ENCODE data around the gene MICB. TPM values are rescaled to one million over a fixed set of nuclear protein-coding genes. Genes with fewer than 3 reads are reported as not detected.

MICB gene
- total and polyA plus RNA-seq, 12 donors: 0.66 to 4.3 (median 1.4) TPM

GRCh38 chr6:31557443-31558317 is 59.7 kb downstream of the MICB start:
- H3K27ac ChIP-seq: peak overlapping the region in 9 of 10 donors; percentile 73 to 91 (median 82)
- no peaks in the 10 kb centered on the region for H3K9me3 ChIP-seq
- 56 to 58% methylated on average over 24 of the region's 24 CpGs for WGBS, 2 donors
- intact Hi-C loops (cut with DNase I): no loop called here
- ATAC-seq: peak in 1 of 8 donors; percentile 13
- H3K27me3 ChIP-seq: no peaks in the 10 kb centered on the region
- DNase-seq: no peak
- TF ChIP-seq, protein P1, sequence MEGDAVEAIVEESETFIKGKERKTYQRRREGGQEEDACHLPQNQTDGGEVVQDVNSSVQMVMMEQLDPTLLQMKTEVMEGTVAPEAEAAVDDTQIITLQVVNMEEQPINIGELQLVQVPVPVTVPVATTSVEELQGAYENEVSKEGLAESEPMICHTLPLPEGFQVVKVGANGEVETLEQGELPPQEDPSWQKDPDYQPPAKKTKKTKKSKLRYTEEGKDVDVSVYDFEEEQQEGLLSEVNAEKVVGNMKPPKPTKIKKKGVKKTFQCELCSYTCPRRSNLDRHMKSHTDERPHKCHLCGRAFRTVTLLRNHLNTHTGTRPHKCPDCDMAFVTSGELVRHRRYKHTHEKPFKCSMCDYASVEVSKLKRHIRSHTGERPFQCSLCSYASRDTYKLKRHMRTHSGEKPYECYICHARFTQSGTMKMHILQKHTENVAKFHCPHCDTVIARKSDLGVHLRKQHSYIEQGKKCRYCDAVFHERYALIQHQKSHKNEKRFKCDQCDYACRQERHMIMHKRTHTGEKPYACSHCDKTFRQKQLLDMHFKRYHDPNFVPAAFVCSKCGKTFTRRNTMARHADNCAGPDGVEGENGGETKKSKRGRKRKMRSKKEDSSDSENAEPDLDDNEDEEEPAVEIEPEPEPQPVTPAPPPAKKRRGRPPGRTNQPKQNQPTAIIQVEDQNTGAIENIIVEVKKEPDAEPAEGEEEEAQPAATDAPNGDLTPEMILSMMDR (IDR thresholded peaks at IDR 0.05): no peak
- H3K36me3 ChIP-seq: peaks cover 5 to 68% (median 15%) of the 10 kb centered on the region in 9 donors
- peaks cover 20 to 74% (median 40%) of the 10 kb centered on the region in 9 donors for H3K4me1 ChIP-seq
- H3K4me3 ChIP-seq: peak overlapping the region in 3 of 10 donors; percentile 11 to 33 (median 12)

GRCh38 chr6:31558318-31558625 is 60.3 kb downstream of the MICB start:
- H3K9me3 ChIP-seq: no peaks in the 10 kb centered on the region
- 75 to 79% methylated on average over 8 of the region's 8 CpGs for WGBS, 2 donors
- peak overlapping the region in 9 of 10 donors; percentile 73 to 91 (median 82) for H3K27ac ChIP-seq
- H3K36me3 ChIP-seq: peaks cover 5 to 63% (median 15%) of the 10 kb centered on the region in 9 donors
- intact Hi-C loops (cut with DNase I): no loop called here
- peak overlapping the region in 3 of 10 donors; percentile 11 to 33 (median 12) for H3K4me3 ChIP-seq
- H3K4me1 ChIP-seq: peaks cover 20 to 77% (median 40%) of the 10 kb centered on the region in 9 donors
- ATAC-seq: no peak
- DNase-seq: no peak
- TF ChIP-seq, protein P1 (IDR thresholded peaks at IDR 0.05): no peak
- no peaks in the 10 kb centered on the region for H3K27me3 ChIP-seq

GRCh38 chr6:31558631-31559500 is 60.9 kb downstream of the MICB start:
- Histone ChIP-seq H3K9me3 (no peaks in the 10 kb centered on the region), H3K36me3 (peaks cover 5 to 57% (median 15%) of the 10 kb centered on the region in 9 donors), H3K4me3 (peak overlapping the region in 2 of 10 donors; percentile 12 to 33), H3K27ac (peak overlapping the region; percentile 27 to 91 (median 80)), H3K4me1 (peaks cover 20 to 81% (median 40%) of the 10 kb centered on the region in 9 donors), H3K27me3 (no peaks in the 10 kb centered on the region)
- intact Hi-C loops (cut with DNase I): no loop called here
- TF ChIP-seq, protein P1 (IDR thresholded peaks at IDR 0.05): no peak
- ATAC-seq (peak; percentile 23 to 59 (median 54)), DNase-seq (no peak)
- 64 to 68% methylated on average over 14 of the region's 14 CpGs for WGBS, 2 donors

GRCh38 chr6:31559606-31559957 is 61.6 kb downstream of the MICB start:
- Histone ChIP-seq H3K36me3 (peaks cover 5 to 50% (median 15%) of the 10 kb centered on the region in 9 donors), H3K4me3 (peak overlapping the region in 1 of 10 donors; percentile 33), H3K4me1 (peaks cover 20 to 83% (median 40%) of the 10 kb centered on the region in 9 donors), H3K9me3 (no peaks in the 10 kb centered on the region), H3K27ac (peak overlapping the region; percentile 27 to 91 (median 80)), H3K27me3 (no peaks in the 10 kb centered on the region)
- ATAC-seq (peak in 2 of 8 donors; percentile 1 to 2), DNase-seq (no peak)
- WGBS, 2 donors: 47 to 67% methylated on average over 4 of the region's 4 CpGs
- intact Hi-C loops (cut with DNase I): no loop called here
- TF ChIP-seq, protein P1 (IDR thresholded peaks at IDR 0.05): no peak
